ENCODE results near the gene FOXN4. TPM values are rescaled to one million over a fixed set of nuclear protein-coding genes. Genes with fewer than 3 reads are reported as not detected.

FOXN4 gene
- total RNA-seq, 1 donor from 2014 or later: not detected

DNA sequence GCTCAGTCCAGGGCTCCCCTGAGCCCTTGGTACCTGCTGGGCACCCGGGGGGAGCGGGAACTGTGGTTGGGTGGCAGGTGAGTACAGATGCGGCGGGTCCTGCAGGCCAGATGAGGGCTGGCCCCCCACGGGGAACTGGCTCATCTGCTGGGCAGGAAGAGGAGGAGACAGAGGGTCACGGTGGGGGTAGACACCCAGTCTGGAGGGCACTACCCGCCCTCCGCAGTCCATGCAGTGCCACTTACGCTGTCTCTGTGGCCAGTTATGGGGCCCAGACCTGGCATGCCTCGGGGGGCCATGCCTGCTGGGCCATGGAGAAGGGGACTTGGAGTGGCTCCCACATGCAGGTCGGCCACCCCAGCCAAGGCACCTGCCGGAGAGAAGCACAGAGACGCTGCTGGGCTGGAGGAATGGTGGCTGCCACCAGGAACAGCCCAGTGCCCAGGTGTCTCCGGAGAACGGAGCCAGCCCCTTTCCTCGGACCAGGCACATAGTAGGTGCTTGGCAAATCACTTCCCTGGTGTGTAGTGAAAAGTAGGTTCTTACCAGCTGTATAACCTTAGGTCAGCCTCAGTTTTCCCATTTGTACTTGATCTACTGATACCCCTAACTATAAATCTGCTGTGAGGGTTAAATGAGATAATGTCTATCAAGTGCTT lies 21.1 kb downstream of the FOXN4 start:
- TF ChIP-seq, protein P1, sequence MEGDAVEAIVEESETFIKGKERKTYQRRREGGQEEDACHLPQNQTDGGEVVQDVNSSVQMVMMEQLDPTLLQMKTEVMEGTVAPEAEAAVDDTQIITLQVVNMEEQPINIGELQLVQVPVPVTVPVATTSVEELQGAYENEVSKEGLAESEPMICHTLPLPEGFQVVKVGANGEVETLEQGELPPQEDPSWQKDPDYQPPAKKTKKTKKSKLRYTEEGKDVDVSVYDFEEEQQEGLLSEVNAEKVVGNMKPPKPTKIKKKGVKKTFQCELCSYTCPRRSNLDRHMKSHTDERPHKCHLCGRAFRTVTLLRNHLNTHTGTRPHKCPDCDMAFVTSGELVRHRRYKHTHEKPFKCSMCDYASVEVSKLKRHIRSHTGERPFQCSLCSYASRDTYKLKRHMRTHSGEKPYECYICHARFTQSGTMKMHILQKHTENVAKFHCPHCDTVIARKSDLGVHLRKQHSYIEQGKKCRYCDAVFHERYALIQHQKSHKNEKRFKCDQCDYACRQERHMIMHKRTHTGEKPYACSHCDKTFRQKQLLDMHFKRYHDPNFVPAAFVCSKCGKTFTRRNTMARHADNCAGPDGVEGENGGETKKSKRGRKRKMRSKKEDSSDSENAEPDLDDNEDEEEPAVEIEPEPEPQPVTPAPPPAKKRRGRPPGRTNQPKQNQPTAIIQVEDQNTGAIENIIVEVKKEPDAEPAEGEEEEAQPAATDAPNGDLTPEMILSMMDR (IDR thresholded peaks at IDR 0.05; ENCODE audit: unreplicated experiment): no peak
- Mint-ChIP-seq H3K27me3 (ENCODE audit: low read depth) (peaks cover 11% of the 10 kb centered on the region), H3K27ac (no peak overlapping the region), H3K4me1 (peaks cover 4% of the 10 kb centered on the region), H3K36me3 (no peaks in the 10 kb centered on the region), H3K4me3 (no peak overlapping the region), H3K9me3 (no peaks in the 10 kb centered on the region)
- no peak for DNase-seq (ENCODE audit: low spot score in 2 of 2, unreplicated experiment in 2 of 2)

DNA sequence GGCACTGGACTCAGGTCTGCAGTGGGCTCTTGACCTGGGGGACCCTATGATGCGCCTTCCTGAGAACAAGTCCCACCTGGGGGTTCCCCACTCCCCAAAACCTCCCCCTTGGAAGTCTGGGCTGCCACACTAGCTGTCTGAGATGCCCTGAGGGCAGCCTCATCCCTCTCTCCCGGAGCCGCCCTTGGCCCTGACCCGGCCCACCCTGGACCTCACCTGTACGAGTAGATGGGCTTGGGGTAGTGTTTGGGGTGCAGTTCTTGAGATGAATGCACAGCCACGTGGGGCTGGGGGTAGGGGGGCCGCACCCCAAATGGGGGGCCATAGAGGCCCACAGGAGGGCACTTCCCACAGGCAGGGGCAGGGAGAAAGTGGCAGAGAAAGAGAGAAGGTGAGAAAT lies 21.9 kb downstream of the FOXN4 start:
- TF ChIP-seq, protein P1 (IDR thresholded peaks at IDR 0.05; ENCODE audit: unreplicated experiment): no peak
- no peak overlapping the region for H3K27ac Mint-ChIP-seq
- H3K27me3 Mint-ChIP-seq (ENCODE audit: low read depth): peaks cover 7% of the 10 kb centered on the region
- no peak for DNase-seq (ENCODE audit: low spot score in 2 of 2, unreplicated experiment in 2 of 2)
- no peaks in the 10 kb centered on the region for H3K9me3 Mint-ChIP-seq
- no peaks in the 10 kb centered on the region for H3K36me3 Mint-ChIP-seq
- H3K4me1 Mint-ChIP-seq: peaks cover 4% of the 10 kb centered on the region
- no peak overlapping the region for H3K4me3 Mint-ChIP-seq

DNA sequence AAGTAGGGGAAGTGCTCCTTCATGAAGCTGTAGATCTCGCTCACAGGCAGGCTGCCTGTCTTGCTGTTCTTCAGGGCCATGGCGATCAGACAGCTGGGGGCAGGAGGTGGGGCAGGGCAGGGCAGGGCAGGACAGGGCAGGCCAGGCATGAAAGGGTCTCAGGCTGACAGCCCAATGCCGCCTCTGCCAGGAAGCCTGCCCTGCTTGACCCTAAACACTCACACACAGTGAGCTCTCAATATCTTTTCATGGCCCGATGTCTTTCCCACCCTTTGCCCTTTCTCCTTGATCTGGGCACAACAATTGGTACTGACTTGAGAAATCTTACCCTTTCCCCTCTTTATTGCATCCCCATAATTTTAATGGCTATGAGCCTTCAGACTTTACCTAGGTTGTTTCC lies 22.4 kb downstream of the FOXN4 start:
- Mint-ChIP-seq H3K36me3 (no peaks in the 10 kb centered on the region), H3K27ac (no peak overlapping the region), H3K4me1 (peaks cover 4% of the 10 kb centered on the region), H3K27me3 (ENCODE audit: low read depth) (peaks cover 7% of the 10 kb centered on the region), H3K9me3 (no peaks in the 10 kb centered on the region), H3K4me3 (no peak overlapping the region)
- no peak for DNase-seq (ENCODE audit: low spot score in 2 of 2, unreplicated experiment in 2 of 2)
- TF ChIP-seq, protein P1 (IDR thresholded peaks at IDR 0.05; ENCODE audit: unreplicated experiment): no peak

DNA sequence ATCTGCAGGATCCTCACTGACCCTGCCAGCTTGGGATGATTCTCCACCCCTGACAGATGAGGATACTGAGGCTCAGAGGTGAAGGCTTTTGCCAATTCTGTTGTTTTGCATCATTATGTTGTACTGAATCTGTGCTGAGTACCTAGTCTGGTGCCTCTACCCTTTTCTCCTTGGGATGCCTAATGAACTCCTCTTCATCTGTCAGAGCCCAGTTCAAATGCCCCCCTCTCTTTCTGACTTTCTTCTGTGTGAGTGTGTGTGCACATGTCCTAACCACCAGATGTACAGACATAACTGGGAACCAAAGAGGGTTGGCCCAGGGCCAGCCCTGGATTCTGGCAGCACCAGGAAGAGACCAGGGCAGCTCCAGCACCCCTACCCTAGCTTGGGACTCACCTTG lies 22.8 kb downstream of the FOXN4 start:
- DNase-seq (ENCODE audit: low spot score in 2 of 2, unreplicated experiment in 2 of 2): no peak
- no peak overlapping the region for H3K27ac Mint-ChIP-seq
- no peak overlapping the region for H3K4me3 Mint-ChIP-seq
- H3K27me3 Mint-ChIP-seq (ENCODE audit: low read depth): peaks cover 4% of the 10 kb centered on the region
- H3K9me3 Mint-ChIP-seq: no peaks in the 10 kb centered on the region
- TF ChIP-seq, protein P1 (IDR thresholded peaks at IDR 0.05; ENCODE audit: unreplicated experiment): no peak
- H3K36me3 Mint-ChIP-seq: no peaks in the 10 kb centered on the region
- peaks cover 1% of the 10 kb centered on the region for H3K4me1 Mint-ChIP-seq

DNA sequence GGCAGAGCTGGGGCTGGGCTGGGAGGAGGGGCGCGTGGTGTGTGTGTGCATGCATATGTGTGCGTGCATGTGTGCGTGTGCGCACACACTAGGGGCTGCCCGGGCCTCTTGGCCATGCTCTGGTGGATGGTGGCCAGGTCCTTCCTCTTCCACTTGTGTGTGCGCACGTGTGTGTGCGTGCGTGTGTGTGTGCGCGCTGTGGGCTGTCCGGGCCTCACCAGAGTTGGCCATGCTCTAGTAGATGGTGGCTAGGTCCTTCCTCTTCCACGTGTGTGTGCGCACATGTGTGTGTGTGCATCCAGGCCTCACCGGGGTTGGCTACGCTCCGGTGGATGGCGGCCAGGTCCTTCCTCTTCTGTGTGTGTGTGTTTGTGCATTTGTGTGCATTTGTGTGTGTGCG lies 24.7 kb downstream of the FOXN4 start:
- Mint-ChIP-seq H3K4me3 (no peak overlapping the region), H3K4me1 (no peaks in the 10 kb centered on the region), H3K36me3 (no peaks in the 10 kb centered on the region), H3K27ac (no peak overlapping the region), H3K9me3 (no peaks in the 10 kb centered on the region), H3K27me3 (ENCODE audit: low read depth) (peaks cover 2% of the 10 kb centered on the region)
- TF ChIP-seq, protein P1 (IDR thresholded peaks at IDR 0.05; ENCODE audit: unreplicated experiment): no peak
- no peak for DNase-seq (ENCODE audit: low spot score in 2 of 2, unreplicated experiment in 2 of 2)

DNA sequence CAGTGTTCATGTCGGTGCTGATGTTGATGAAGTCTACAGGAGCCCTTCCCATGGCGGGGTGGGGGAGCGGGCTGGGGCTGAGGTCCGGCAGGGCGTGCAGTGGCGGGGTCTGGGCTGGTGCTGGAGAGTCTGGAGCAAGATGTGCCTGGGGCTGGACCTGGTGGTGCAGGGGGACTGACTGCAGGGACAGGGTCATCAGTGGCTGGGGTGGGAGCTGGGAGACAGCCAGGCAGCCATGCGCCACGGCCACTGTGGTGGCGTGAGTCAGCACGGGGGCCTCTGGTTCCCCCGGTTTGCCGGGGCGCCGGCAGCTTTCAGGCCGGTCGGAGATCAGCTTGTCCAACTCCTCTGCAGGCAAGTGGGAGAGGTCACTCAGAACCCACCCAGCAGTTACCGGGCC lies 27.6 kb downstream of the FOXN4 start:
- H3K36me3 Mint-ChIP-seq: no peaks in the 10 kb centered on the region
- DNase-seq (ENCODE audit: low spot score in 2 of 2, unreplicated experiment in 2 of 2): no peak
- TF ChIP-seq, protein P1 (IDR thresholded peaks at IDR 0.05; ENCODE audit: unreplicated experiment): no peak
- H3K9me3 Mint-ChIP-seq: no peaks in the 10 kb centered on the region
- peaks cover 11% of the 10 kb centered on the region for H3K4me1 Mint-ChIP-seq
- H3K27me3 Mint-ChIP-seq (ENCODE audit: low read depth): no peaks in the 10 kb centered on the region
- no peak overlapping the region for H3K27ac Mint-ChIP-seq
- no peak overlapping the region for H3K4me3 Mint-ChIP-seq
